Right hindlimb (tissue), 1 donor: Measurements from ENCODE around the gene ESPNL.
"Not testable (repeated sequence)": the region's sequence is repeated elsewhere in the genome, so short reads cannot be mapped to it uniquely, and the experiment has no call there.

Source experiments
- DNase-seq: peaks from one replicate; pipeline ENCODE4 v3.0.0-alpha.2; 2018

The ESPNL gene, protein sequence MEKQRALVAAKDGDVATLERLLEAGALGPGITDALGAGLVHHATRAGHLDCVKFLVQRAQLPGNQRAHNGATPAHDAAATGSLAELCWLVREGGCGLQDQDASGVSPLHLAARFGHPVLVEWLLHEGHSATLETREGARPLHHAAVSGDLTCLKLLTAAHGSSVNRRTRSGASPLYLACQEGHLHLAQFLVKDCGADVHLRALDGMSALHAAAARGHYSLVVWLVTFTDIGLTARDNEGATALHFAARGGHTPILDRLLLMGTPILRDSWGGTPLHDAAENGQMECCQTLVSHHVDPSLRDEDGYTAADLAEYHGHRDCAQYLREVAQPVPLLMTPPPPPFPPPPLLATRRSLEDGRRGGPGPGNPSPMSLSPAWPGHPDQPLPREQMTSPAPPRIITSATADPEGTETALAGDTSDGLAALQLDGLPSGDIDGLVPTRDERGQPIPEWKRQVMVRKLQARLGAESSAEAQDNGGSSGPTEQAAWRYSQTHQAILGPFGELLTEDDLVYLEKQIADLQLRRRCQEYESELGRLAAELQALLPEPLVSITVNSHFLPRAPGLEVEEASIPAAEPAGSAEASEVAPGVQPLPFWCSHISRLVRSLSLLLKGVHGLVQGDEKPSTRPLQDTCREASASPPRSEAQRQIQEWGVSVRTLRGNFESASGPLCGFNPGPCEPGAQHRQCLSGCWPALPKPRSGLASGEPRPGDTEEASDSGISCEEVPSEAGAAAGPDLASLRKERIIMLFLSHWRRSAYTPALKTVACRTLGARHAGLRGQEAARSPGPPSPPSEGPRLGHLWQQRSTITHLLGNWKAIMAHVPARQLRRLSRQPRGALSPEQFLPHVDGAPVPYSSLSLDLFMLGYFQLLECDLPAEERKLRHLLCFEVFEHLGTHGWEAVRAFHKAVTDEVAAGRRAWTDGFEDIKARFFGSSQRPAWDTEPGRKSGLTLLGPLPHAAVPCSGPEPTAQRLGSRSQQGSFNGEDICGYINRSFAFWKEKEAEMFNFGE

DNA sequence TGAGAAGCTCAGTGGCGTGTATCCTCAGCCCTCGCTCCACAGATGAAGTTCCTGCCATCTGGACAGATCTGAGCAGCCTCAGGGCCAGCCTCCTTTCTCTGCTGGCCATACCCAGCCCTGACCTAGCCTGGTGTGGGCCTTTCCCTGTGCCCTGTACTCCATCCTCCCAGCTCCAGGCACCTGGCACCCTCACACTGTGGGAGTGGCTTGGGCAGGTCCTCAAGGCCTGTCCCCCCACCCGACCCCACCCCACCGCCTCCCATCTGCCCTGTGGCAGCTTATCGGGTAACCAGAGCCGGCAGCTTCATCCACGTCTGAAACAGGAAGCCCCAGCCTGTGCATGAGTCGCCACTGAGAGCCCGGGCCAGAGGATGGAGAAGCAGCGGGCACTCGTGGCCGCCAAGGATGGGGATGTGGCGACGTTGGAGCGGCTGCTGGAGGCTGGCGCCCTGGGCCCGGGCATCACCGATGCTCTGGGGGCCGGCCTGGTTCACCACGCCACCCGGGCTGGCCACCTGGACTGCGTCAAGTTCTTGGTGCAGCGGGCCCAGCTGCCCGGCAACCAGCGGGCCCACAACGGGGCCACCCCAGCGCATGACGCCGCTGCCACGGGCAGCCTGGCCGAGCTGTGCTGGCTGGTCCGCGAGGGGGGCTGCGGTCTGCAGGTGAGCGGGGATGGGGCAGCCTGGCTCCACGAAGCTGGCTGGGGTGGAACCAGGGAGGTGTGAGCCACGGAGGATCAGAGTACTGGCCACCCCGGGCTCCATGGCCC, at the start of gene ESPNL:
Gene ESPNL (plus strand): TSS at position 292 of the 772 bp plus-strand sequence. CDS start 80 bp downstream, at position 372.
- DNase-seq, result no peak

DNA sequence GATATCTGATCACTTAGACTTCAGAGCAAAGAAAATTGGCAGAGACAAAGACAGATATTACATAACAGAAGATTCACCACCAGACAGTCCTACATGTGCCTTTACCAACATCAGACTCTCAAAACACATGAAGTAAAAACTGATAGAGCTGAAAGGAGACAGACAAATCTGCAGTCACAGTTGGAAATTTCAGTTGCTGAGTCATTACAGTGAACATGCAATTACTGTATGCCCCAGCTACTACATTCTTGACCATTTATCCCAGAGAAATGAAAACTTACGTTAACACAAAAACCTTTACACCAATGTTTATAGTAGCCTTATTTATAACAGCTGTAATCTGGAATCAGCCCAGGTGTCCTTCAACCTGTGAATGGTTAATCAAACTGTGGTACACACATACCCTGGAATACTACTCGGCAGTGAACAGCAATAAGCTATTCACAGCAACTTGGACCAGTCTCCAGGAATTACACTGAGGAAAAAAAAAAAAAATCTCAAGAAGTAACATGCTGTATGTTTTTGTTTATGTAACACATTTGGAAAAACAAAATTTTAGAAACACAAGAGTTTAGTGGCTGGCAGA, 46.9 kb upstream of the ESPNL start:
- DNase-seq, result no peak

DNA sequence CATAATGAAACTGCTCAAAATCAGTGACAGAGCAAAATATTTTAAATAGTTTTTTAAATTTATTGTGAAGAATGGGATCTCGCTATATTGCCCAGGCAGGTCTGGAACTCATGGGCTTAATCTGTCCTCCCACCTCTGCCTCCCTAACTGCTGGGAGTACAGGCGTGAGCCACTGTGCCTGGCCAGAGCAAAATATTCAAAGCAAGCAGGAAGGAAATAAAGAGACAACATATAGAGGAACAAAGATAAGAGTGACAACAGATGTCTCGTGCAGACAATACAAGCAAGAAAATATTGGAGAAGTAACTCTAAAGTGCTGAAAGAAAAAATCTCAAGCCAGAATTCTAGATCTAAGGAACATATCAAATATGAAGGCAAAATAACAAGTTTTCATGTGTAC, 44.3 kb upstream of the ESPNL start:
- no peak for DNase-seq

DNA sequence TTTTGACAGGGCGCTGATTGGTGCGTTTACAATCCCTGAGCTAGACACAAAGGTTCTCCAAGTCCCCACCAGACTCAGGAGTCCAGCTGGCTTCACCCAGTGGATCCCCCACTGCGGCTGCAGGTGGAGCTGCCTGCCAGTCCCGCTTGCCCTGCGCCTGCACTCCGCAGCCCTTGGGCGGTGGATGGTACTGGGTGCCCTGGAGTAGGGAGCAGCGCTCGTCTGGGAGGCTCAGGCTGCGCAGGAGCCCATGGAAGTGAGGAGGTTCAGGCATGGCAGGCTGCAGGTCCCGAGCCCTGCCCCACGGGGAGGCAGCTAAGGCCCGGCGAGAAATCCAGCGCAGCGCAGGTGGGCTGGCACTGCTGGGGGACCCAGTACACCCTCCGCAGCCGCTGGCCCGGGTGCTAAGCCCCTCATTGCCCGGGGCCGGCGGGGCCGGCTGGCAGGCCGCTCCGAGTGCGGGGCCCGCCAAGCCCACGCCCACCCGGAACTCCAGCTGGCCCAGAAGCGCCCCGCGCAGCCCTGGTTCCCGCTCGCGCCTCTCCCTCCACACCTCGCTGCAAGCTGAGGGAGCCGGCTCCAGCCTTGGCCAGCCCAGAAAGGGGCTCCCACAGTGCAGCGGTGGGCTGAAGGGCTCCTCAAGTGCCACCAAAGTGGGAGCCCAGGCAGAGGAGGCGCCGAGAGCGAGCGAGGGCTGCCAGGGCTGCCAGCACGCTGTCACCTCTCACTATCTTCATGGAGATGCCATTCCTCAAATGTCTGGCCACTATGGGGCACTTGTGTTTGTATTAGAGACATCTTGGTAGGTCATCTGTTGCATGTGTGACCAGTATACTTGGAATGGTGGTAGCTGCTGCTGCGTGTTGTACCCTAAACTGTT, 42.2 kb upstream of the ESPNL start:
- not testable (repeated sequence) for DNase-seq

DNA sequence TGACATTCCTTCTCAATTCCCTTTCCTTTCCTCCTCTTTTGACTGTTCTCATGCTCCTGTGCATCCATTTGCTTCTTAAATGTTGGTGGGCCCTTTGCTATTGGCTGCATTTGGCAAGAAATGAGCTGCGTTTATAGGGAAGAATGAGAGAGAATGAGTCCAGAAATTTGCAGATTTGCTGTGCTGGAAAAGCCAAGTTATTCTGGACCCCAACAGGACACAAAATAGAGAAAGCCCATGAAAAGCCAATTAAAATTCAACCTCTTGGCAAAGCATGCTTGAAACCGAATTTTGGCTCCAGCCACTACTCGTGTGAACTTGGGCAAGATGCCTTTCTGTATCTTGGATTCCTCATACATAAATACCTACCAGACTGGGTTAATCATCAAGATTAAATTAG, 40.6 kb upstream of the ESPNL start:
- no peak for DNase-seq

DNA sequence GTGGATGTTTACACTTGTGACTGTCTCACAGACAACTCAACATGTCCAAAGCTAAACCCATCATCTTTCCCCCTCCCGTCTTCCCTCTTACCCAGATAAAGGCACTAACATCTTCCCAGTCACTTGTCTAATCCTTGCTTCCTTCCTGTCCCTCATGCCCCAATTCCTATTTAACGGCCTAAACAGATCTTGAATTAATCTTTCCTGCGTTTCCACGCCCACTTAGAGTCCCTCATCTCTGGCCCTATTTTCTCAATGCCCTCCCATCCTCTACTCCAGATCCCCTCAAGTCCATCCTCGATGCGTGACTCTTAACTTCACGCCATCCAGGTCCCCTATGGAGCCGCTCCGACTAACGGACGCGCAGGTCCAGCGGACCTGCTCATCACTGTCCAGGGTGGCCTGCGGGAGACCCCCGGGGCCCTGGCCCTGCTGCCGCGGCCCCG, 40.0 kb upstream of the ESPNL start:
- DNase-seq, result no peak

DNA sequence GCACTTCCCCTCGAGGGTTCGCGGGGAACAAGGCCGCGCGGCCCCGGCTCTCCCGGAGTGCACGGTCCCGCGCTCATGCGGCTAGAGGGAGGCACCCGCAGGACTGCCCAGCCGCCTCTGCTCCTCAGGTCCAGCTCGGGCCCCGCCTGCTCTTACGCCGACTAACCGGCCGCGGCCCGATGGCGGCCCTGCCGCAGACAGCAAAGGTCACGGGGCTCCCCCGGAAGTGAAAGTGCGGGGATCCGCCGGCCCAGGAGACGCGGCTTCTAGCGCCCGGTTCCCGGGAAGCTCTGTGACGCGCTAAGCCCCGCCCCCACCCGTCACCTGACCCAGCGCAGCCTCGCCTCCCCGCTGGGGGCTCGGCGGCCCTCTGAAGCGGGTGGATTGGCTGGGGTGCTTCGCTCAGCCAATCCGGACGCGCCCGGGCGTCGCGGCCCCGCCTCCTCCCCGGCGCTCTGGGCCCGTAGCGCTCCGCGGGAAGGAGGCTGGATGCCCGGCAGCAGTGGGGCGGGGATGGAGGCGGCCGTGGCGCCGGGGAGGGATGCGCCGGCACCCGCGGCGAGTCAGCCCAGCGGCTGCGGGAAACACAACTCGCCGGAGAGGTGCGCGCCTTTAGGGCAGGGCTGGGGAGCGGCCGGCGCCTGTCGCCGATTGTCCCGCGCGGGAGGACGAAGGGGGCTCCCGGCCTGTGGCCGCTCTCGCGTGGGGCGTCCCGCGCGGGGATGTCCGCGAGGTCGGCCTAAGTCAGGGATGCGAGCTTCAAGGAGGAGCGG, 39.4 kb upstream of the ESPNL start, which contains the start of gene SCLY:
Gene SCLY (plus strand): TSS at position 460 of the 773 bp plus-strand sequence. CDS start 54 bp downstream, at position 514.
- DNase-seq, result peak; percentile 99

DNA sequence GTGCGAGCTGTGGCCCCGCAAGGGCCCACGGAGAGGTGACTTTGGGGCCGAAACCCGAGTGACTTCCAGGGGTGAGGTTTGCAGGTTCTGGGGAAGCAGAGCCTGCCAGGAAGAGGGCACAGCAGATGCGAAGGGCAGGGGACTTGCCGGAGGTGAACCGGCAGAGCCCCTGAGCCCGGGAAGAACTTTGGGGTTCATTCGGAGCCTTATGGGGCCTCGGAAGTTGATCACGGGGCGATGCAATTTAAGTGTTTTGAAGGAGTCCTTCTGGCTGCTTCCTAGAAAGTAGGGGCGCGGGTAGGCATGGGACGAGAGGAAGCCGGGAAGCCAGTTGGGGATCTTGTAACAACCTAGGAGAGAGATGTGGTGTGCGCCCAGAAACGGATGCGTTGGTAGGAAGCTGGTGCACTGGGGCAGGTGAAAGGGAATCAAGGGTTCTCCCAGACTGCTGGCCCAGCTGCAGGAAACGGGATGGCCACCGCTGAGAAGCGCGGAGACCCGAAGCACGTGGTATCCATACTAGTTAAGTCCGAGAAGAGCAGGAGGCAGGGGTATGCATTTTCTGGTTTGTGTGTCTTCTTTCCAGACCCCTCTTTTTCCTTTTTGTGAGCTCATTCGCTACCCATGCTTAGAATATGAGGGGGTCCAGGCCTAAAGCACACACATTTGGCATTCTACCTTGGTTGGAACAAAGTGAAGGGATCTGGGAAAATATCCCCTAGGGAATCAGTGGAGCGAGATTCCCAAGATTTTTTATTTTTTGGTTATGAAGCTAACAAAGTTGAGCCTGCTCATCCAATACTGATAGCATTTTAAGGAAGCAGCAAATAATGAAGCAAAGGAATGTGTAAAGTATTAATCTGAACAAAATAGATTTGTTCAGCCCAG, 38.6 kb upstream of the ESPNL start:
- DNase-seq, result peak; percentile 40

DNA sequence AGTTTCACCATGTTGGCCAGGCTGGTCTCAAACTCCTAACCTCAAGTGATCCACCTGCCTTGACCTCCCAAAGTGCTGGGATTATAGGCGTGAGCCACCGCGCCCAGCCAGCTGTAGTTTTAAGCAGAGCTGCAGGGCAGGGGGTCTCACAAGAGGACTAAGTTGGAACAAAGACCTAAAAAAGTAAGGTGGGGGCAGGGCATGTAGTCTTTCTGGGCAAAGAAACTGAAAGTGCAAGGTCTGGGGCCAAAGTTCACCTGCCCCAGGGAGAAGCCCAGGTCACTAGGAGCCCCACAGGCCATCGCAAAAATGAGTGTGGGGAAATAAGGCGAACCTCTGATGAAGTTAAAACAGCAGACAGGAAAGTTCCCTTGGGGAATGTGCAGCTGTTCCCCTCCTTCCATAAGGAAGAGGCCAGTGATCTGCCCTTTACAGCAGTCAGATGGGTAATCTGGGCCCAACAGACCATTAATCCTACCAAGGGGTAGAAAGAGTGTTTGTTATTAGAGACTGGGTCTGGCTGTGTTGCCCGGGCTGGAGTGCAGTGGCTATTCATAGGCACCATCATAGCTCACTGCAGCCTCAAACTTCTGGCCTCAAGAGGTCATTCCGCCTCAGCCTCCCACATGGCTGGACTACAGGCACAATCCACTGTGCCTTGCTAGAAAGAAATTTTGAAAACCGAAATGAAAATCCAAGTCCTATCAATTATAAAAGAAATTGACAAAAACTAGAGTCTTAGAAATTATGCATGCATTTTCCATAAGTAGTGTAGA, 36.5 kb upstream of the ESPNL start:
- DNase-seq, result no peak

DNA sequence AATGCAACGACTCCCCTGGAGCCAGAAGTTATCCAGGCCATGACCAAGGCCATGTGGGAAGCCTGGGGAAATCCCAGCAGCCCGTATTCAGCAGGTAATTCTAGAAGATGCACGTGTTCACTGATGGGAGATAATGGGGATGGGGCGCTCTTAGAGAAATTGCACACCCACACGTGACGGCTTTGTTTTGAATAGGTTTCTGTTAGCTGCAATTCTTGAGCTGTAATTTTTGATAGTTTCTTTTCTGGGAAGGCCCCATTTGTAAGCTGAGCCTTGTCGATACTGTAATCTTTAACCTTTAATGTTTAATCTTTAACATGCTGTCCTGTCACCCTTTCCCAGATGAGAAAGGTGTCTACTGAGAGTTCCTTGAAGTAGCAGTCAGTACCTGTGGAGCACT, 35.8 kb upstream of the ESPNL start:
- no peak for DNase-seq

DNA sequence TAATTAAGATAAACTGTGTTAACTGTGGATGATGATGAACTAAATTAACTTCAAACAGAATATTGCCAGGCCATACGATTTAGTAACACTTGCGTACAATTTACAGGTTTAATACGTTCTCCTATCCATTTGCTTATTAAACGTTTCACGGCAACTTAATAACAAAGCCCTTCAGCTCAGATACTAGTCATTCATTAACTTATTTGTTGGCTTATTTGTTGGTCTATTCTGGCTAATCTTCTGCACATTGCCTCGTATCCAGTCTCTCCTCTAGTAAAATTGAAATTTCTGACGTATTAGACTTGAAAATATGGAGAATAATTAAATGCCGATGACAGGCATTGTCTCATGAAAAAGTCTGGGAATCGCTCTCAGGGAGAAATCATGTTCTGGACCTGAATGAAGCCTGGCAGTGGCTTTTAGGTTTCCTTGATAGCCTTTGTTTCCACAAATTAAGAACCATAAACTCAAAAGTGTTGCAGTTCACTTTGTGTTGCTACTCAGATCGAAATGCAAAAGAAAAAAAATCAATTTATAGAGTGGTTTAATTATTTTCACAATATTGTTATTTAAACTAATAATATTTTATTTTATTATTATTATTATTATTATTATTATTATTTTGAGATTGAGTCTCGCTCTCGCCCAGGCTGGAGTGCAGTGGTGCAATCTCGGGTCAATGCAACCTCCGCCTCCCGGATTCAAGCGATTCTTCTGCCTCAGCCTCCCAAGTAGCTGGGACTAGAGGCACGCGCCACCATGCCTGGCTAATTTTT, 34.9 kb upstream of the ESPNL start:
- DNase-seq, result no peak

DNA sequence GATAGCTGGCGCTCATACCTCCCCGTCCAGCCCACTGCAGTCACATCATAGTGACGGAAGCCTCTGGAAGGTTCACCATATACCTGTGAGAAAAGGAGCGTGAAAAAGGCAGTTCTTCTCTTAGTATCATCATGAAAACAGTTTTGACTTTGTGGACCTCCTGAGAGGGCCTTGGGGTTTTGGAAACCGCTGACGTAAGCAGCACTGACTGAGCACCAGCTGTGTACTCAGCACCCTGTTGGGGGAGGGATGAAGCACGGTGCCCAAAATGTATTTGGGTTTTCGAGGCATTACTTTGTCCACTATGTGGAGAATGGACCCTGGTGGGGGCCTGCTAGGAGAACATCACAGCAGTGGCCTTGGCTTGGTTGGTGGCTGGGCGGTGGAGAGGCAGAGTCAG, 33.9 kb upstream of the ESPNL start:
- DNase-seq, result no peak

DNA sequence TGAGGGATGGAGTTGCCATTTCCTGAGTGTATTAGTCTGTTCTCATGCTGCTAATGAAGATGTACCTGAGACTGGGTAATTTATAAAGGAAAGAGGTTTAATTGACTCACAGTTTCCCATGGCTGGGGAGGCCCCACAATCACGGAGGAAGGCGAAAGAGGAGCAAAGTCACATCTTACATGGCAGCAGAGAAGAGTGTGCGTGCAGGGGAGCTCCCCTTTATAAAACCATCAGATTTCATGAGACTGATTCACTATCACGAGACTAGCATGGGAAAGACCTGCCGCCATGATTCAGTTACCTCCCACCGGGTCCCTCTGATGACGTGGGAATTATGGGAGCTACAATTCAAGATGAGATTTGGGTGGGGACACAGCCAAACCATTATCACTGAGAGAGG, 33.4 kb upstream of the ESPNL start:
- not testable (repeated sequence) for DNase-seq

DNA sequence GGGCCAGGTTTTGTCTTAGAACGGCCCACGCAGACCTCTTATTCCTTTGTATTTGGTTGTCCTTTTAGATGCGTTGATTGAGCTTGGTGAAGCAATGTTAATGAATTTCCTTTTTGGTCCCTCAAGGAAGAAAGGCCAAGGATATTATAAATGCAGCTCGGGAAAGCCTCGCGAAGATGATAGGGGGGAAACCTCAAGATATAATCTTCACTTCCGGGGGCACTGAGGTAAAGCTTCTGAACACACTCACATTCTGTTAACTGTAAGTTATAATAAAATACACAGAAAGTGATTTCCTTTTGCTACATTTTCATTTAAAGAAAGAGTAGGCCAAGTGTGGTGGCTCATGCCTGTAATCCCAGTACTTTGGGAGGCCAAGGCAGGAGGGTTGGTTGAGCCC, 32.2 kb upstream of the ESPNL start:
- no peak for DNase-seq

DNA sequence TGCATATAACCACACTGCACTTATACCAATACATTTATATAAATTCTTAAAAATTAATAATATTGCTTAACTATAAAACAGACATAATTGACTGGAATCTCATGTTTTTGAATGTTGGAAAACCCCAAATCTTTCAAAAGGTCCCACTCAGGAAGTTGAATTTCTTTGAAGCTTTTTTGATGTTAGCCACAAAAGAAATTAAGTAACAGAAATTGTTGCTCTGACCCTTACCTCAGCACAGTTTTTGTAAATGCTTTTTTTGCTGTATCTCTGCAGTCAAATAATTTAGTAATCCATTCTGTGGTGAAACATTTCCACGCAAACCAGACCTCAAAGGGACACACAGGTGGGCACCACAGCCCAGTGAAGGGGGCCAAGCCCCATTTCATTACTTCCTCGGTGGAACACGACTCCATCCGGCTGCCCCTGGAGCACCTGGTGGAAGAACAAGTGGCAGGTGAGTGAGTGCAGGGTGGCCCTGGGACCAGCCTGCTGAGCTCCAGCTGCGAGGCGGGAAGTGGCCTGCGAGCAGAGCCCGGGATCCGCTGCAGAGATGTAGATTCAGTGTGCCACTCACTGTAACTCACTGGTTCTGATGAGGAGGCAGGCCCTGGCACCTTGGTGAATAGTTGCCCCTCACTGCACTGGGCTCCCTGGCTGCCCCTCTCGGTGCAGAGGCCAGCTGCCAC, 31.0 kb upstream of the ESPNL start:
- no peak for DNase-seq

DNA sequence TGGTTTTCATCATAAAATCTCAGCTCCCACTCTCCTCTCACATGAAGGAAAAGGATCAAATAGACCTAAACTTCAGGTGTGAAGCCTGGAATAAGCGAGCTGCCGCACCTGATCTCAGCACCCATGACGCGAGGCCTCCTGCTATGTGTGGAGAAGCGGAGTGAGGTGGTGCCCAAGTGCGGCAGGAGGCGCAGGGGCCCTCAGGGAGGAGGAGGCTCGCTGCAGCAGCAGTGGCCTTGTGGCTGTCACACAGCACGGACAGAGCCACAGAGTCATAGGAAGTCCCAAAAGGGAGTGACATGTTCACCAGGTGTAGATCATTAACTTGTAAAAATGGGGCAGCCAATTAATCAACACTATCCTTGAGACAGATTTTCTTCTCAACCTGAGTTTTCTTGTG, 30.3 kb upstream of the ESPNL start:
- DNase-seq, result no peak

DNA sequence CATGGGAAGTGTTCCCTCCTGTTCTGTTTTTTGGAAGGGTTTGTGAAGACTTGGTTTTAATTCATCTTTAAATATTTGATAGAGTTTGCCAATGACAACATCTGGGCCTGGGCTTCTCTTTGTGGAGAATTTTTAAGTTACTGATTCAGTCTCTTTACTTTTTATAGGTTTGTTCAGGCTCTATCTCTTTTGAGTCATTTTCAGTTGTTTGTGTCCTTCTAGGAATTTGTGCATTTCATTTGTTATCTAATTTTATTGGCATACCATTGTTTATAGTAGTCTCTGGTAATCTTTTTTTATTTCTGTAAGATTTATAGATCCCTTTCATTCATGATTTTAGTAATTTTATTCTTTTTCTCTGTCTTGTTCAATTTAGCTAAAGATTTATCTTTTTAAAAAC, 24.7 kb upstream of the ESPNL start:
- DNase-seq, result no peak
